ENCODE measurements around the gene RPRD1B.

DNA sequence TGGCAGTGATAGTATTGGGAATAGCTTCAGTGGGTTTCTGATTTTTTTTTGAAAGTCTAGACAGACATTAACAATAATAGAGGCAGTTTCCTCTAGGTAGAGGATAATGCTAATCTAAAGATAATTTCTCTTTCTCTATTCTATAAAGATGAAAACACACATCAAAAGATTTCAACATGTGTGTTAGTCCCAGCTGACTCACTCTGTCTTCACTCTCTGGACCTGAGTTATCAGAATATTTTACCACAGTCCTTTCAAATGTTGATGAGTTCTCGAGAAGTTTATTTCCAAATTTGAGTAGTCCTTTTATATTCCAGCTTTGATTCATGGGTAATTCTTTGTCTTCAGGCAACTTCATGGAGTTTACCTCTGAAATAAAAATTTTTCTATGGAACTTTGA lies 17.1 kb downstream of the RPRD1B start:
- TF ChIP-seq CTCF (IDR thresholded peaks at IDR 0.05; ENCODE audit: poor library complexity) (no peak), EZH2phosphoT487 (IDR thresholded peaks at IDR 0.05; ENCODE audit: low read depth, severe bottlenecking, unreplicated experiment) (no peak)
